SK-N-SH (cell line): ENCODE results near the gene PARD3B.

Experiments used
- CTCF ChIP-seq: fragments of 200-600 bp; sonication (generic); IDR thresholded peaks from 2 replicates; pipeline ENCODE4 v1.6.1; 2017; ENCODE audit warnings: antibody characterized with exemption, mild to moderate bottlenecking, moderate library complexity
- EP300 ChIP-seq, 2 experiments: IDR thresholded peaks; 2 replicates each; pipeline versions ENCODE4 v1.4.0 to v1.6.1; 2012; ENCODE audit warnings: borderline replicate concordance in 1 of 2, low read depth in 1 of 2, low read length in 1 of 2
- EZH2phosphoT487 ChIP-seq: fragments of 200-600 bp; sonication (generic); IDR thresholded peaks from 2 replicates; pipeline ENCODE4 v1.6.1; 2017; ENCODE audit warnings: low read depth, mixed run types, mild to moderate bottlenecking, antibody characterized with exemption, moderate library complexity, borderline replicate concordance
- JUND ChIP-seq: IDR thresholded peaks from 2 replicates; pipeline ENCODE4 v1.4.0; 2012
- REST ChIP-seq: IDR thresholded peaks from 2 replicates; pipeline ENCODE4 v1.6.1; 2012; ENCODE audit warnings: mild to moderate bottlenecking, low read depth, low read length, moderate library complexity

GRCh38 chr2:204989877-204990276 lies 444.6 kb downstream of the PARD3B start:
- no peak for TF ChIP-seq CTCF
- TF ChIP-seq JUND, result no peak
- TF ChIP-seq EZH2phosphoT487, result no peak
- no peak for TF ChIP-seq EP300 (IDR thresholded peaks at IDR 0.05; ENCODE audit: borderline replicate concordance in 1 of 2, low read depth in 1 of 2, low read length in 1 of 2)
- TF ChIP-seq REST, result no peak
